ENCODE measurements around the gene THSD4. TPM values are rescaled to one million over a fixed set of nuclear protein-coding genes. Genes with fewer than 3 reads are reported as not detected.
"Not testable (repeated sequence)": the region's sequence is repeated elsewhere in the genome, so short reads cannot be mapped to it uniquely, and the experiment has no call there.

Gene THSD4
- total RNA-seq, 2 experiments from 2014 or later: 0.08 TPM; not detected in 1

- ChIA-PET CTCF (no interaction called here), POLR2A (no interaction called here)
- Mint-ChIP-seq H3K36me3 (ENCODE audit: low read depth) (no peaks in the 10 kb centered on the region), H3K27me3 (no peaks in the 10 kb centered on the region), H3K27ac (no peak overlapping the region), H3K4me3 (no peak overlapping the region), H3K4me1 (peaks cover 4% of the 10 kb centered on the region), H3K9me3 (no peaks in the 10 kb centered on the region)
- DNase-seq: no peak
Observed at GRCh38 chr15:71362987-71363968, 248.0 kb downstream of the THSD4 start.

DNA sequence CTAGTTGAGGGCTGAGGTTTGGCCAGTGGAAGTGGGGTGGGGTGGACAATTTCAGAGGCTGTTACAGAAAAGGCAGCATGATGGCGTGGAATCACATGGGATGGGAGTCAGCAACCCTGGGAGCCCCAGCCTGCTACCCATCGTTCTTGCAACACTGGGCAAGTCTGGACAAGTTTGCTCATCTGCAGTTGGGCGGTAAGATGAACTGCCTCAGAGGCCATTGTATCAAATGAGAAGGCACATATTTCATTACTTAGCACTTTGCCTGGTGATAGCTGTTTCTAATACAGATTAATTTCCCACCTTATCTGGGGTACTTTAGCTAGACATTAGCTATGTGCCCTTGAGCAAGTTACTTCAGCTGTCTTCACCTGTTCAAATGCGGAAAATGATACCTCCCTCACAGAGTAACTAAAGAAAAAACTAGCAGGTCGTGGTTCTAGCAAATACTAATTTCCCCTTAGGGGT lies 248.9 kb downstream of the THSD4 start:
- Mint-ChIP-seq H3K27me3 (no peaks in the 10 kb centered on the region), H3K4me3 (no peak overlapping the region), H3K9me3 (no peaks in the 10 kb centered on the region), H3K4me1 (peaks cover 4% of the 10 kb centered on the region), H3K27ac (no peak overlapping the region), H3K36me3 (ENCODE audit: low read depth) (no peaks in the 10 kb centered on the region)
- DNase-seq: no peak
- POLR2A ChIA-PET: no interaction called here
- CTCF ChIA-PET: interaction anchor here (1.5 kb wide), 1 partner anchor 22 kb away, joined by 5 read pairs; no protein-coding TSS in a partner anchor

GRCh38 chr15:71366522-71366921 lies 251.3 kb downstream of the THSD4 start:
- ChIA-PET CTCF (no interaction called here), POLR2A (no interaction called here)
- Mint-ChIP-seq H3K36me3 (ENCODE audit: low read depth) (peaks cover 11% of the 10 kb centered on the region), H3K4me1 (peaks cover 4% of the 10 kb centered on the region), H3K4me3 (no peak overlapping the region), H3K27ac (no peak overlapping the region), H3K9me3 (peaks cover 4% of the 10 kb centered on the region), H3K27me3 (peaks cover 10% of the 10 kb centered on the region)
- no peak for DNase-seq

- DNase-seq: no peak
- Mint-ChIP-seq H3K36me3 (ENCODE audit: low read depth) (peaks cover 14% of the 10 kb centered on the region), H3K4me3 (no peak overlapping the region), H3K27ac (no peak overlapping the region), H3K9me3 (peaks cover 5% of the 10 kb centered on the region), H3K27me3 (peaks cover 10% of the 10 kb centered on the region), H3K4me1 (peaks cover 5% of the 10 kb centered on the region)
- CTCF ChIA-PET: no interaction called here
- POLR2A ChIA-PET: no interaction called here
Observed at GRCh38 chr15:71366926-71367325, 251.7 kb downstream of the THSD4 start.

DNA sequence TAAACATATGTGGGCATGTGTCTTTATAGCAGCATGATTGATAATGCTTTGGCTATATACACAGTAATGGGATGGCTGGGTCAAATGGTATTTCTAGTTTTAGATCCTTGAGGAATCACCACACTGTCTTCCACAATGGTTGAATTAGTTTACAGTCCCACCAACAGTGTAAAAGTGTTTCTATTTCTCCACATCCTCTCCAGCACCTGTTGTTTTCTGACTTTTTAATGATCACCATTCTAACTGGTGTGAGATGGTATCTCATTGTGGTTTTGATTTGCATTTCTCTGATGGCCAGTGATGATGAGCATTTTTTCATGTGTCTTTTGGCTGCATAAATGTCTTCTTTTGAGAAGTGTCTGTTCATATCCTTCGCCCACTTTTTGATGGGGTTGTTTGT lies 252.5 kb downstream of the THSD4 start:
- H3K9me3 Mint-ChIP-seq, CTCF ChIA-PET, H3K27ac Mint-ChIP-seq, H3K4me3 Mint-ChIP-seq, POLR2A ChIA-PET, DNase-seq: not testable (repeated sequence)
- H3K36me3 Mint-ChIP-seq (ENCODE audit: low read depth): peaks cover 20% of the 10 kb centered on the region
- peaks cover 10% of the 10 kb centered on the region for H3K27me3 Mint-ChIP-seq
- H3K4me1 Mint-ChIP-seq: peaks cover 13% of the 10 kb centered on the region

DNA sequence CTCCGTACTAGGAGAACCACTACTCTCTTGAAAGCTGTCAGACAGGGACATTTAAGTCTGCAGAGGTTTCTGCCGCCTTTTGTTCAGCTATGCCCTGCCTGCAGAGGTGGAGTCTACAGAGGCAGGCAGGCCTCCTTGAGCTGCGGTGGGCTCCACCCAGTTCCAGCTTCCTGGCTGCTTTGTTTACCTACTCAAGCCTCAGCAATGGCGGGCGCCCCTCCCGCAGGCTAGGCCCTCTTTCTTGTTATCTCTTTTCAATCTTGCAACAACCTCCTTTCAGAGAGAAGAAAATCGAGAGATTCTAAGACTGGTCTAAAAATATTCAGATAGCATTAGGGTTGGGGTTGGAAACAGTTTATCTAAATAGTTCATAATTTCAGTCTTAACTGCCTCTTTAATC lies 257.5 kb downstream of the THSD4 start:
- Mint-ChIP-seq H3K4me1 (peaks cover 33% of the 10 kb centered on the region), H3K27ac (peak overlapping the region; percentile 86), H3K36me3 (ENCODE audit: low read depth) (peaks cover 30% of the 10 kb centered on the region)

DNA sequence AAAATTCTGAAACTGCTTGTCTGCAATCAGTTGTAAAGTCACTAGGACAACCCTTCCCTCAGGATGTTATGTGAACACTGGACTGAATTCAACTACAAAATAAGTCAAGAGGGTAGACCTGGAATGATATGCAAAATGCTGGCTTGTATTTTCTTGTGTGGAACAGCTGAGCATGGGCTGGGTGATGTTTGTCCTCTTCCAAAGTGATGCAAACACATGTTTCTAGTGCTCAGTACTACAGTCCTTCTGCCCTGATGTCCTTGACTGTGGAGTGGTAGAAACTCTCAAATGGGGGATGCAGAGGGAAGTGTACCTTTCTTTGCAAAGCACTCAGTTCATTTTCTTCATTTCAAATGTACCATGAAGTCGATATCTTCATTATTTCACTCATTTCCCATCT lies 258.6 kb downstream of the THSD4 start:
- Mint-ChIP-seq H3K4me3 (no peak overlapping the region), H3K4me1 (peaks cover 33% of the 10 kb centered on the region), H3K36me3 (ENCODE audit: low read depth) (peaks cover 30% of the 10 kb centered on the region), H3K9me3 (peaks cover 17% of the 10 kb centered on the region), H3K27ac (no peak overlapping the region), H3K27me3 (peaks cover 10% of the 10 kb centered on the region)
- CTCF ChIA-PET: no interaction called here
- POLR2A ChIA-PET: no interaction called here
- DNase-seq: no peak

More for the DNA sequence above, 257.5 kb downstream of the THSD4 start:
- Mint-ChIP-seq H3K9me3 (peaks cover 17% of the 10 kb centered on the region), H3K27me3 (peaks cover 10% of the 10 kb centered on the region)
- POLR2A ChIA-PET, H3K4me3 Mint-ChIP-seq, CTCF ChIA-PET: not testable (repeated sequence)
- DNase-seq: peak; percentile 65

DNA sequence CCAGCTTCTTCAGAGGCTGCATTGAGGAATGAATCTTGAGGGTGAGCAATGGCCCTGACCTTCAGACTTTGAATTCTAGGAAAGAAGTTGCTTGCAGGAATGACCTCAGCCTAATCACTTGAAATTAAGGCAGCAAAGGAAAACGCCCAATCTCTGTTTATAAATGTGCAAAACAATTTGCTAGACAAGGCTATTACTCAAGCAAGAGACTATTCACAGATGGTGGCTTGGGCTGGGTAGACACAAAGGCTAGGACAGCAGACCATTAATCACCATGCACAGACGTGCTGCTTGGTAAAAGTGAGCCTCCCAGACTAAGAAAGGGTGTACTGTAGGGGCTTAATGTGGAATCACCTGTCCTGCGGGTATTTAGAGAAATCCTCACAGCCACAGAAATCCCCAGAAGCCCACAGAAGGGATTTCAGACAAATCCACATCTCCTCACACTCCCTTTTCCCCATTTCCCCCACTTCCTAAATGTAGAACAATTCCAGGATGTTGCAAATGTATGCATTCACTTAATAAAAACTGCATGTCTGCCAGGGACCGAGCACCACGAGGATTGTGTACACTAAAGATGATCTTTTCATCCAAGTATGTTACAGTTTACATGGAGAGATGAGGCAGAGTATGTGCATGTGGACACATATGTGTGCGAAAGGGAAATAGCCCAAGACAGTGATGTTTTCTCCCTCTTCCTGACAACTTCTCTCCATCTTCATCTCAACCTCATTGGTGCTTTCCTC lies 259.5 kb downstream of the THSD4 start:
- peaks cover 9% of the 10 kb centered on the region for H3K27me3 Mint-ChIP-seq
- H3K9me3 Mint-ChIP-seq: peaks cover 16% of the 10 kb centered on the region
- peaks cover 33% of the 10 kb centered on the region for H3K4me1 Mint-ChIP-seq
- H3K36me3 Mint-ChIP-seq (ENCODE audit: low read depth): peaks cover 28% of the 10 kb centered on the region
- ChIA-PET POLR2A (no interaction called here), CTCF (no interaction called here)
- no peak overlapping the region for H3K27ac Mint-ChIP-seq
- H3K4me3 Mint-ChIP-seq: no peak overlapping the region
- DNase-seq: no peak

- H3K36me3 Mint-ChIP-seq (ENCODE audit: low read depth): peaks cover 22% of the 10 kb centered on the region
- peaks cover 33% of the 10 kb centered on the region for H3K4me1 Mint-ChIP-seq
- no peak overlapping the region for H3K27ac Mint-ChIP-seq
- peaks cover 13% of the 10 kb centered on the region for H3K9me3 Mint-ChIP-seq
- peaks cover 2% of the 10 kb centered on the region for H3K27me3 Mint-ChIP-seq
- ChIA-PET CTCF (no interaction called here), POLR2A (no interaction called here)
- DNase-seq: no peak
- H3K4me3 Mint-ChIP-seq: no peak overlapping the region
Observed at GRCh38 chr15:71375934-71376333, 260.7 kb downstream of the THSD4 start.

- DNase-seq: no peak
- H3K27ac Mint-ChIP-seq: no peak overlapping the region
- no peaks in the 10 kb centered on the region for H3K36me3 Mint-ChIP-seq (ENCODE audit: low read depth)
- peaks cover 10% of the 10 kb centered on the region for H3K9me3 Mint-ChIP-seq
- CTCF ChIA-PET: no interaction called here
- no peak overlapping the region for H3K4me3 Mint-ChIP-seq
- POLR2A ChIA-PET: no interaction called here
- H3K27me3 Mint-ChIP-seq: peaks cover 2% of the 10 kb centered on the region
- H3K4me1 Mint-ChIP-seq: peaks cover 7% of the 10 kb centered on the region
Observed at GRCh38 chr15:71379893-71380292, 264.6 kb downstream of the THSD4 start.

- no peaks in the 10 kb centered on the region for H3K36me3 Mint-ChIP-seq (ENCODE audit: low read depth)
- POLR2A ChIA-PET: no interaction called here
- peaks cover 4% of the 10 kb centered on the region for H3K27me3 Mint-ChIP-seq
- no peak overlapping the region for H3K27ac Mint-ChIP-seq
- H3K4me3 Mint-ChIP-seq: no peak overlapping the region
- CTCF ChIA-PET: no interaction called here
- peaks cover 3% of the 10 kb centered on the region for H3K4me1 Mint-ChIP-seq
- H3K9me3 Mint-ChIP-seq: peaks cover 6% of the 10 kb centered on the region
- DNase-seq: no peak
Observed at GRCh38 chr15:71380345-71380744, 265.1 kb downstream of the THSD4 start.

DNA sequence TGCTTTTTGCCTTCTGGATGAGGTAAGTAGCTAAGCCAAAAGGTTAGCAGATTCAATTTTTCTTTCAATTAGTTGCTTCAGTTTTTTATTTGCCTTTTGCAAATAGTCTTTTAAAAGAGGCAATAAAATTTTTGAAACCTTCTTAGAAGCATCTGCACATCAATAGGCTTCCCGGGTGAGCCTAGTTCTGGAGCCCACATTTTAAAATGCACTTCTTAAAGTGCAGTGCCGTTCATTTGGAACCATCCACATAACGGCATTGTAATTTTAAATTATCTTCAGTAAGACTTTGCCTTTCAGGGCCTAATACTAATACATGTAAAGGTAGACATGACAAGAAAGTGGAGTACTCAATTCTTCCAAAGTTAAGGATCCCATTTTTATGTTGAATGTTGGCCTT lies 269.2 kb downstream of the THSD4 start:
- CTCF ChIA-PET: no interaction called here
- Mint-ChIP-seq H3K4me3 (no peak overlapping the region), H3K9me3 (no peaks in the 10 kb centered on the region)

DNA sequence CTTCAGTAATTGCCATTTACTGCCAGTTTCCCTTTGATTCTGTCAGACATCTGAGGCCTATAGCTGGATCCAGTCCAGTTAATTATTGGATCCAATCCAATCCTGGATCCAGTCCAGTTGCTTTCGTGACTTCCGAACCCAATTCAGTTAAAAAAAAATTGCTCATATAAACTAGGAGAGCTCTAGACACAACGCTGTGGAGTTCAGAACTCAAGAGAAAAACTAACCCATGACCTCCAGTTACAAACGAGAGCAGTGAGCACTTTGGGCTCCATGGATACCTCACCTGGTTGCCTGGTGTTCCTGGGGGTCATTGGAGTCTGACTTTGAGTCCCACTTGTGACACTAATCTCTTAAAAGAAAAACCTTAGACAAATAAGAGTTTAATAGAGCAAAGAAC lies 269.8 kb downstream of the THSD4 start:
- H3K9me3 Mint-ChIP-seq: no peaks in the 10 kb centered on the region
- peaks cover 24% of the 10 kb centered on the region for H3K27me3 Mint-ChIP-seq
- no peak overlapping the region for H3K27ac Mint-ChIP-seq
- POLR2A ChIA-PET: no interaction called here
- H3K4me3 Mint-ChIP-seq: no peak overlapping the region
- H3K36me3 Mint-ChIP-seq (ENCODE audit: low read depth): no peaks in the 10 kb centered on the region
- CTCF ChIA-PET: no interaction called here
- peaks cover 1% of the 10 kb centered on the region for H3K4me1 Mint-ChIP-seq
- no peak for DNase-seq

More for the DNA sequence above, 269.2 kb downstream of the THSD4 start:
- DNase-seq: no peak
- Mint-ChIP-seq H3K4me1 (peaks cover 1% of the 10 kb centered on the region), H3K27ac (no peak overlapping the region), H3K27me3 (peaks cover 24% of the 10 kb centered on the region), H3K36me3 (ENCODE audit: low read depth) (no peaks in the 10 kb centered on the region)
- POLR2A ChIA-PET: no interaction called here
